GM12892 (cell line): ENCODE results near the gene TARBP2.
A peak's percentile ranks its signal among the peaks of the same experiment; 100 is the strongest.

ENCODE experiments used
- DNase-seq: peaks from one replicate; pipeline ENCODE4 v3.0.0; 2011; ENCODE audit not compliant: insufficient read length
- FAIRE-seq: peaks from 2 replicates; lab custom pipeline; 2011; peaks lifted over from hg19 to GRCh38; lab: Jason Lieb, UNC
- POLR2A ChIP-seq: IDR thresholded peaks from 2 replicates; pipeline ENCODE4 v1.6.1; 2011; ENCODE audit warnings: low read depth, low read length, control low read depth
- POLR2AphosphoS5 ChIP-seq: IDR thresholded peaks from 2 replicates; pipeline ENCODE4 v1.6.1; 2011; ENCODE audit warnings: low read depth, low read length, control low read depth
- TAF1 ChIP-seq: IDR thresholded peaks from 2 replicates; pipeline ENCODE4 v1.6.1; 2011; ENCODE audit warnings: low read depth, mild to moderate bottlenecking, control low read depth, low read length, borderline replicate concordance

The TARBP2 gene

GRCh38 chr12:53500142-53500775, 824 bp upstream of the TARBP2 start:
- TF ChIP-seq POLR2AphosphoS5 (peak; percentile 60; the same call in 1 of the 2 replicates), POLR2A (peak; percentile 78), TAF1 (0 out of 2 replicates have a peak, but pooled peaks have one; percentile 32)
- DNase-seq (no peak), FAIRE-seq (no peak)

GRCh38 chr12:53501615-53502181, 615 bp downstream of the TARBP2 start:
- DNase-seq, result no peak
- no peak; the same call in 1 of the 2 replicates for TF ChIP-seq POLR2AphosphoS5
- peak; percentile 3; the same call in 1 of the 2 replicates for TF ChIP-seq TAF1
- TF ChIP-seq POLR2A, result peak; percentile 33
- no peak for FAIRE-seq

GRCh38 chr12:53502331-53502730, 1.2 kb downstream of the TARBP2 start:
- TF ChIP-seq TAF1 (no peak), POLR2AphosphoS5 (no peak), POLR2A (no peak)
- no peak for FAIRE-seq
- DNase-seq, result no peak

- no peak for FAIRE-seq
- DNase-seq, result no peak
- TF ChIP-seq TAF1, result no peak
- TF ChIP-seq POLR2A, result no peak
- no peak for TF ChIP-seq POLR2AphosphoS5
Measured at GRCh38 chr12:53502983-53503728, 2.1 kb downstream of the TARBP2 start.

- FAIRE-seq (no peak), DNase-seq (no peak)
- TF ChIP-seq TAF1 (no peak), POLR2AphosphoS5 (no peak), POLR2A (no peak)
Measured at GRCh38 chr12:53504004-53504920, 3.2 kb downstream of the TARBP2 start.

- no peak for DNase-seq
- no peak for TF ChIP-seq POLR2AphosphoS5
- TF ChIP-seq TAF1, result no peak
- no peak; the same call in 1 of the 2 replicates for TF ChIP-seq POLR2A
- no peak for FAIRE-seq
Measured at GRCh38 chr12:53505086-53505485, 4.0 kb downstream of the TARBP2 start.

GRCh38 chr12:53505555-53506449, 4.7 kb downstream of the TARBP2 start:
- FAIRE-seq (no peak), DNase-seq (no peak)

GRCh38 chr12:53506450-53506785, 5.3 kb downstream of the TARBP2 start:
- TF ChIP-seq POLR2AphosphoS5 (no peak), TAF1 (no peak), POLR2A (no peak)
- no peak for DNase-seq
- FAIRE-seq, result no peak

More at GRCh38 chr12:53505555-53506449, 4.7 kb downstream of the TARBP2 start:
- TF ChIP-seq TAF1, result no peak

GRCh38 chr12:53506881-53507602, 6.0 kb downstream of the TARBP2 start, which contains the start of gene NPFF:
TSS of gene NPFF (minus strand) at chr12:53507484. CDS start at chr12:53507474, 10 bp downstream.
- DNase-seq (no peak), FAIRE-seq (no peak)
- TF ChIP-seq POLR2A (no peak), POLR2AphosphoS5 (no peak; the same call in 1 of the 2 replicates), TAF1 (no peak)

- TF ChIP-seq TAF1 (no peak), POLR2AphosphoS5 (no peak)
- no peak for FAIRE-seq
- DNase-seq, result no peak
Measured at GRCh38 chr12:53507603-53507885, 6.5 kb downstream of the TARBP2 start.
